Activated naive CD4-positive, alpha-beta T cell treated with anti-CD3 and anti-CD28 coated beads for 36 hours (primary cell): ENCODE results near the gene SPCS3. TPM values are rescaled to one million over a fixed set of nuclear protein-coding genes. Genes with fewer than 3 reads are reported as not detected.
"Not testable (repeated sequence)": the region's sequence is repeated elsewhere in the genome, so short reads cannot be mapped to it uniquely, and the experiment has no call there.

Experiments used
- CTCF ChIA-PET: fragments of 350-600 bp; sonication (Branson Sonifier 250); formaldehyde crosslinking; loops from one replicate; lab custom pipeline; 2021; ENCODE audit warnings: antibody characterized with exemption; lab: Charles Lee
- DNase-seq: peaks from one replicate; pipeline ENCODE4 v3.0.0-alpha.2; 2020
- H3K27ac Mint-ChIP-seq: one replicate; pipeline ENCODE4 v1.8.0; 2021; ENCODE audit warnings: mild to moderate bottlenecking, mixed read lengths
- H3K27me3 Mint-ChIP-seq: one replicate; pipeline ENCODE4 v1.8.0; 2021; ENCODE audit warnings: low read depth, mixed read lengths
- H3K36me3 Mint-ChIP-seq: one replicate; pipeline ENCODE4 v1.8.0; 2021; ENCODE audit warnings: low read depth, mixed read lengths
- H3K4me1 Mint-ChIP-seq: one replicate; pipeline ENCODE4 v1.8.0; 2021; ENCODE audit warnings: low read depth, mixed read lengths
- H3K4me3 Mint-ChIP-seq: one replicate; pipeline ENCODE4 v1.8.0; 2021; ENCODE audit warnings: mild to moderate bottlenecking, moderate library complexity, mixed read lengths
- H3K9me3 Mint-ChIP-seq: one replicate; pipeline ENCODE4 v1.8.0; 2021; ENCODE audit warnings: mixed read lengths
- intact Hi-C: fragments of 100-400 bp; cut with micrococcal nuclease; formaldehyde crosslinking; loops from one replicate; pipeline ENCODE4 v1.15.1; 2023
- total RNA-seq, 2 experiments: library from RNA; stranded (reverse); gene quantifications; one replicate each; pipeline ENCODE4 v1.2.3, GENCODE V29; 2021

The SPCS3 gene
- total RNA-seq, 2 experiments from 2014 or later, result 140 to 154 TPM

- Mint-ChIP-seq H3K4me1 (peaks cover 25% of the 10 kb centered on the region), H3K36me3 (peaks cover 28% of the 10 kb centered on the region), H3K27ac (no peak overlapping the region), H3K4me3 (no peak overlapping the region), H3K27me3 (no peaks in the 10 kb centered on the region), H3K9me3 (no peaks in the 10 kb centered on the region)
- intact Hi-C loops, result no loop called here
- CTCF ChIA-PET, result interaction anchor here (0.6 kb wide), 1 partner anchor 18 kb away, joined by 3 read pairs; no protein-coding TSS in a partner anchor
- DNase-seq, result no peak
These were observed 14.3 kb downstream of the SPCS3 start for GRCh38 chr4:176334066-176334465.

DNA sequence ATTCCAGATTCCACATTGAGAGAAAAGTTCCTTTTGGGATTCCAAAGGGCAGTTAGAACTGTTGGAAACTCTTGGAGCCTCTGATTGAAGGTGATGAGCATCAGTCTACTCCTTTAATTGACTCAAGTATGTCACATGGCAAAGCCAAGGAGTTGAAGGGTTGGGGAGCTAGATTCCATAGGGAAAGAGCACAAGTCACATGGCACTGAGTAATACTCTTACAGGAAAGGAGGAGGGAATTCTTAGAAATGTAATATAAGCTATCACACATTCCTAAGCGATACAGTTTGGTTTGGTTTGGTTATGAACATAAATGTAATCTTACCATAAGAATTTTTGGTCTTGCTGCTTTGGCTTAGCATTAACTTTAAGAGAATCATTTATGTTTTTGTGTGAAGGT, 15.7 kb downstream of the SPCS3 start:
- Mint-ChIP-seq H3K27ac (no peak overlapping the region), H3K4me1 (peaks cover 23% of the 10 kb centered on the region), H3K36me3 (peaks cover 23% of the 10 kb centered on the region), H3K9me3 (no peaks in the 10 kb centered on the region), H3K4me3 (no peak overlapping the region), H3K27me3 (no peaks in the 10 kb centered on the region)
- CTCF ChIA-PET, result interaction anchor here (0.9 kb wide), 1 partner anchor 300 kb away, joined by 3 read pairs; no protein-coding TSS in a partner anchor
- DNase-seq, result no peak
- intact Hi-C loops, result no loop called here

DNA sequence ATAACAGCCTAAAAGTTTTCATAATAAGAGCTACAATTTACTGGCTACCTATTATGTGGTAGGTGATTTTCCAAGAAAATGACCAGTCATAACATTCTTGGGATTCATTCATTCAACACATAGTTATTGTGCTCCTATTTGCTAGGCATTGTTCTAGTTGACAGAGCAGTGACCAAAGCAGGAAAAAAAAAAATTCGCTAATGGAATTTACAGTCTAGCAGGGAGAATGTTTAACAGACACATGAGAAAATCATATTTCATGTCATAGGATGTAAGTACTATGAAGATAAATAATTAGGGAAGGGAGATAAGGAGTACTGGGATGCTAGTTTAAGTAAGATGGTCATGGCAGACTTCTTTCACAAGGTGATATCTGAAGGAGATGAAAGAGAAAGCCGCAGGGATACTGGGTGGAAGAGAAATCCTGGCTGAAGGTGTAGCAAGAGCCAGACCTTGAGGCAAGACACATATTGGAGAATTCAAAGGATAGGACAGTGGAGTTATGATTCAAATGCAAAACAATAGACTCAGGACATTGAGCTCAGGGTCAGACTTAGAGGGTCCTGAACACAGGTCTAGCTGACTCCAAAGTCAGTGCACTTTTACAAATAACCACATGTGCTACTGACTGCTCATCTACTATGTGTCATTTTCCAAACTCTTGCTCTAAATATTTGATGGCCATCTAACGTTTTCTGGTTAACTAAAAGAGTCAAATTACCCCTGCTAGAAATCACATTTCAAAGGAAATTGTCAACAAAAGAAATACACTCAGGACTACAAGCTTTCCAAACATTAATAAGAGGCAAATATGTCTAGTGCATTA, 20.4 kb downstream of the SPCS3 start:
- H3K27ac Mint-ChIP-seq, result no peak overlapping the region
- H3K9me3 Mint-ChIP-seq, result peaks cover 7% of the 10 kb centered on the region
- no peak overlapping the region for H3K4me3 Mint-ChIP-seq
- intact Hi-C loops, result no loop called here
- H3K27me3 Mint-ChIP-seq, result no peaks in the 10 kb centered on the region
- DNase-seq, result no peak
- H3K36me3 Mint-ChIP-seq, result peaks cover 7% of the 10 kb centered on the region
- H3K4me1 Mint-ChIP-seq, result peaks cover 2% of the 10 kb centered on the region
- CTCF ChIA-PET, result interaction anchor here (0.8 to 4.3 kb wide), 12 partner anchors 15 to 393 kb away, joined by 3 to 34 read pairs (median 4); no protein-coding TSS in a partner anchor

GRCh38 chr4:176340871-176341685, 21.3 kb downstream of the SPCS3 start:
- peaks cover 2% of the 10 kb centered on the region for H3K4me1 Mint-ChIP-seq
- no peak overlapping the region for H3K27ac Mint-ChIP-seq
- H3K36me3 Mint-ChIP-seq, result peaks cover 8% of the 10 kb centered on the region
- peaks cover 9% of the 10 kb centered on the region for H3K9me3 Mint-ChIP-seq
- H3K4me3 Mint-ChIP-seq, result no peak overlapping the region
- intact Hi-C loops, result loop anchor here (1.0 kb wide), 3 partner anchors 191 to 394 kb away; no protein-coding TSS in a partner anchor
- CTCF ChIA-PET, result interaction anchor here (0.6 to 4.3 kb wide), 16 partner anchors 11 to 394 kb away, joined by 3 to 34 read pairs (median 4); no protein-coding TSS in a partner anchor
- no peak for DNase-seq
- H3K27me3 Mint-ChIP-seq, result no peaks in the 10 kb centered on the region

GRCh38 chr4:176342384-176342783, 22.6 kb downstream of the SPCS3 start:
- intact Hi-C loops, result no loop called here
- CTCF ChIA-PET, result interaction anchor here (1.4 to 4.3 kb wide), 4 partner anchors 105 to 306 kb away, joined by 3 to 34 read pairs (median 8); no protein-coding TSS in a partner anchor

DNA sequence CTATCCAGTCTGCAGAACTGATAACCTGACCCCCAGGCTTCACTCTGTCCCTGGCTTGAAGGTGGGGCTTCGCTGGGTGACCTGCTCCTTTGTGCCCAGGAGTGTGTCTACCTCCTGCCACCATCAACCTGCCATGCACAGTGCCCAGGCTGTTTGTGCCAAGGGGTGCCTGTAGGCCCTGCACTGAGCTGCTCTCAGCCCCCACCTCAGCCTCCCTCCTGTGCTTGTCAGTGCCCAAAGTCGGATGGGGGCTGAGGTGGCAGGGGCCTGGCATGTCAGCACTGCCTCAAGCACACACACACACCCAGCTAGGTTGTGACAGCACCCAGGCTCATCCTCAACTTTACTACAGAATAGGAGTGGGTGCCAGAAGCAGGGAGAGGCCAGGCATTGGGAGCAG, 23.5 kb downstream of the SPCS3 start:
- DNase-seq, result no peak
- Mint-ChIP-seq H3K27ac (no peak overlapping the region), H3K4me3 (no peak overlapping the region), H3K27me3 (no peaks in the 10 kb centered on the region), H3K9me3 (peaks cover 9% of the 10 kb centered on the region), H3K36me3 (peaks cover 6% of the 10 kb centered on the region), H3K4me1 (peaks cover 2% of the 10 kb centered on the region)
- CTCF ChIA-PET, result interaction anchor here (1.4 to 1.5 kb wide), 2 partner anchors 105 to 184 kb away, joined by 3 to 4 read pairs; no protein-coding TSS in a partner anchor
- intact Hi-C loops, result no loop called here

More at GRCh38 chr4:176342384-176342783, 22.6 kb downstream of the SPCS3 start:
- Mint-ChIP-seq H3K4me3 (no peak overlapping the region), H3K36me3 (peaks cover 6% of the 10 kb centered on the region), H3K27me3 (no peaks in the 10 kb centered on the region), H3K9me3 (peaks cover 9% of the 10 kb centered on the region), H3K4me1 (peaks cover 2% of the 10 kb centered on the region), H3K27ac (no peak overlapping the region)
- DNase-seq, result no peak

DNA sequence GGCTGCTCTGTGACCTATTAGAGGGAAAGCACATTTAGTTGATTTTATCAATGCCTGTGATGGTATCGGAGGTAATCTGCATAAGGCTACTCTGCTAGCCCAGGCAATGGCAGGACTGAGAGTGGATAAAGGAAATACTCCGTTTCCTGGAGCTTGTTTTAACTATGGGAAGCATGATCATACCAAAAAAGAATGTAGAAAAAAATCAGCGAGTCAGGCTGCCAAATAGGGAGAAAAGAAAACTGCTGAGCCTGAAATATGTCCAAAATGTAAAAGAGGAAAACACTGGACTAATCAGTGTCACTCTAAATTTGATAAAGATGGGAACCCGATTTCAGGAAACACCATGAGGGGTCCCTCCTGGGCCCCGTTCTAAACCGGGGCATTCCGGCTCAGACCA, 25.6 kb downstream of the SPCS3 start:
- DNase-seq, H3K27me3 Mint-ChIP-seq, CTCF ChIA-PET, H3K27ac Mint-ChIP-seq, H3K4me1 Mint-ChIP-seq, intact Hi-C loops, H3K4me3 Mint-ChIP-seq: not testable (repeated sequence)
- H3K9me3 Mint-ChIP-seq, result peaks cover 12% of the 10 kb centered on the region
- peaks cover 19% of the 10 kb centered on the region for H3K36me3 Mint-ChIP-seq

GRCh38 chr4:176346836-176347235, 27.1 kb downstream of the SPCS3 start:
- CTCF ChIA-PET, result interaction anchor here (0.6 kb wide), 1 partner anchor 194 kb away, joined by 4 read pairs; no protein-coding TSS in a partner anchor
- H3K27ac Mint-ChIP-seq, H3K27me3 Mint-ChIP-seq, H3K4me3 Mint-ChIP-seq, DNase-seq, H3K4me1 Mint-ChIP-seq, intact Hi-C loops: not testable (repeated sequence)
- Mint-ChIP-seq H3K9me3 (peaks cover 12% of the 10 kb centered on the region), H3K36me3 (peaks cover 19% of the 10 kb centered on the region)

GRCh38 chr4:176350671-176351070, 30.9 kb downstream of the SPCS3 start:
- CTCF ChIA-PET, result no interaction called here
- H3K27ac Mint-ChIP-seq, result no peak overlapping the region
- no peaks in the 10 kb centered on the region for H3K4me1 Mint-ChIP-seq
- peaks cover 7% of the 10 kb centered on the region for H3K9me3 Mint-ChIP-seq
- H3K36me3 Mint-ChIP-seq, result peaks cover 17% of the 10 kb centered on the region
- no peaks in the 10 kb centered on the region for H3K27me3 Mint-ChIP-seq
- intact Hi-C loops, result no loop called here
- no peak overlapping the region for H3K4me3 Mint-ChIP-seq
- no peak for DNase-seq

GRCh38 chr4:176354884-176355283, 35.1 kb downstream of the SPCS3 start:
- intact Hi-C loops, result no loop called here
- no peak overlapping the region for H3K27ac Mint-ChIP-seq
- no peak for DNase-seq
- H3K4me1 Mint-ChIP-seq, result no peaks in the 10 kb centered on the region
- H3K27me3 Mint-ChIP-seq, result no peaks in the 10 kb centered on the region
- CTCF ChIA-PET, result no interaction called here
- H3K4me3 Mint-ChIP-seq, result no peak overlapping the region
- H3K36me3 Mint-ChIP-seq, result peaks cover 7% of the 10 kb centered on the region
- H3K9me3 Mint-ChIP-seq, result peaks cover 3% of the 10 kb centered on the region

GRCh38 chr4:176357359-176358082, 37.8 kb downstream of the SPCS3 start:
- no peak for DNase-seq
- Mint-ChIP-seq H3K27ac (no peak overlapping the region), H3K27me3 (no peaks in the 10 kb centered on the region), H3K4me1 (no peaks in the 10 kb centered on the region), H3K4me3 (no peak overlapping the region), H3K36me3 (peaks cover 2% of the 10 kb centered on the region), H3K9me3 (peaks cover 3% of the 10 kb centered on the region)
- CTCF ChIA-PET, result interaction anchor here (0.7 kb wide), 1 partner anchor 195 kb away, joined by 3 read pairs; no protein-coding TSS in a partner anchor
- intact Hi-C loops, result no loop called here
